SK-N-SH (cell line): ENCODE measurements around the gene DDX25.

Source experiments
- GABPA ChIP-seq: IDR thresholded peaks from 2 replicates; pipeline ENCODE4 v1.4.0; 2012; ENCODE audit warnings: low read depth, mild to moderate bottlenecking
- GATA2 ChIP-seq: sonication (generic); formaldehyde crosslinking; IDR thresholded peaks from 2 replicates; pipeline ENCODE4 v1.5.0; 2020; ENCODE audit warnings: mild to moderate bottlenecking, missing genetic modification reagents
- JUND ChIP-seq: IDR thresholded peaks from 2 replicates; pipeline ENCODE4 v1.4.0; 2012
- MEF2A ChIP-seq: IDR thresholded peaks from 2 replicates; pipeline ENCODE4 v1.4.0; 2012; ENCODE audit warnings: low read depth, borderline replicate concordance
- MXI1 ChIP-seq: IDR thresholded peaks from 2 replicates; pipeline ENCODE4 v1.6.1; 2012; ENCODE audit warnings: mild to moderate bottlenecking, low read depth, low read length, improper control_type of control experiment
- POLR2AphosphoS5 ChIP-seq: IDR thresholded peaks from 2 replicates; pipeline ENCODE4 v1.6.1; 2012; ENCODE audit warnings: low read depth, low read length
- RAD21 ChIP-seq: IDR thresholded peaks from 2 replicates; pipeline ENCODE4 v1.6.1; 2012; ENCODE audit warnings: mild to moderate bottlenecking, low read length
- RXRA ChIP-seq: IDR thresholded peaks from 2 replicates; pipeline ENCODE4 v1.4.0; 2012; ENCODE audit warnings: low read depth, mild to moderate bottlenecking, borderline replicate concordance
- TF ChIP-seq, protein P1 (sequence below): fragments of 200-600 bp; sonication (generic); IDR thresholded peaks from 2 replicates; pipeline ENCODE4 v1.6.1; 2017; ENCODE audit warnings: antibody characterized with exemption, mild to moderate bottlenecking, moderate library complexity
- TF ChIP-seq, protein P2 (sequence below): IDR thresholded peaks from 2 replicates; pipeline ENCODE4 v1.6.1; 2012; ENCODE audit warnings: mild to moderate bottlenecking, low read depth, low read length, moderate library complexity

- TF ChIP-seq, protein P1, sequence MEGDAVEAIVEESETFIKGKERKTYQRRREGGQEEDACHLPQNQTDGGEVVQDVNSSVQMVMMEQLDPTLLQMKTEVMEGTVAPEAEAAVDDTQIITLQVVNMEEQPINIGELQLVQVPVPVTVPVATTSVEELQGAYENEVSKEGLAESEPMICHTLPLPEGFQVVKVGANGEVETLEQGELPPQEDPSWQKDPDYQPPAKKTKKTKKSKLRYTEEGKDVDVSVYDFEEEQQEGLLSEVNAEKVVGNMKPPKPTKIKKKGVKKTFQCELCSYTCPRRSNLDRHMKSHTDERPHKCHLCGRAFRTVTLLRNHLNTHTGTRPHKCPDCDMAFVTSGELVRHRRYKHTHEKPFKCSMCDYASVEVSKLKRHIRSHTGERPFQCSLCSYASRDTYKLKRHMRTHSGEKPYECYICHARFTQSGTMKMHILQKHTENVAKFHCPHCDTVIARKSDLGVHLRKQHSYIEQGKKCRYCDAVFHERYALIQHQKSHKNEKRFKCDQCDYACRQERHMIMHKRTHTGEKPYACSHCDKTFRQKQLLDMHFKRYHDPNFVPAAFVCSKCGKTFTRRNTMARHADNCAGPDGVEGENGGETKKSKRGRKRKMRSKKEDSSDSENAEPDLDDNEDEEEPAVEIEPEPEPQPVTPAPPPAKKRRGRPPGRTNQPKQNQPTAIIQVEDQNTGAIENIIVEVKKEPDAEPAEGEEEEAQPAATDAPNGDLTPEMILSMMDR, result no peak
- TF ChIP-seq GATA2 (CRISPR knock-in tag) (no peak), RXRA (no peak), JUND (no peak), POLR2AphosphoS5 (no peak), RAD21 (no peak), MXI1 (no peak), MEF2A (no peak), GABPA (no peak)
- TF ChIP-seq, protein P2, sequence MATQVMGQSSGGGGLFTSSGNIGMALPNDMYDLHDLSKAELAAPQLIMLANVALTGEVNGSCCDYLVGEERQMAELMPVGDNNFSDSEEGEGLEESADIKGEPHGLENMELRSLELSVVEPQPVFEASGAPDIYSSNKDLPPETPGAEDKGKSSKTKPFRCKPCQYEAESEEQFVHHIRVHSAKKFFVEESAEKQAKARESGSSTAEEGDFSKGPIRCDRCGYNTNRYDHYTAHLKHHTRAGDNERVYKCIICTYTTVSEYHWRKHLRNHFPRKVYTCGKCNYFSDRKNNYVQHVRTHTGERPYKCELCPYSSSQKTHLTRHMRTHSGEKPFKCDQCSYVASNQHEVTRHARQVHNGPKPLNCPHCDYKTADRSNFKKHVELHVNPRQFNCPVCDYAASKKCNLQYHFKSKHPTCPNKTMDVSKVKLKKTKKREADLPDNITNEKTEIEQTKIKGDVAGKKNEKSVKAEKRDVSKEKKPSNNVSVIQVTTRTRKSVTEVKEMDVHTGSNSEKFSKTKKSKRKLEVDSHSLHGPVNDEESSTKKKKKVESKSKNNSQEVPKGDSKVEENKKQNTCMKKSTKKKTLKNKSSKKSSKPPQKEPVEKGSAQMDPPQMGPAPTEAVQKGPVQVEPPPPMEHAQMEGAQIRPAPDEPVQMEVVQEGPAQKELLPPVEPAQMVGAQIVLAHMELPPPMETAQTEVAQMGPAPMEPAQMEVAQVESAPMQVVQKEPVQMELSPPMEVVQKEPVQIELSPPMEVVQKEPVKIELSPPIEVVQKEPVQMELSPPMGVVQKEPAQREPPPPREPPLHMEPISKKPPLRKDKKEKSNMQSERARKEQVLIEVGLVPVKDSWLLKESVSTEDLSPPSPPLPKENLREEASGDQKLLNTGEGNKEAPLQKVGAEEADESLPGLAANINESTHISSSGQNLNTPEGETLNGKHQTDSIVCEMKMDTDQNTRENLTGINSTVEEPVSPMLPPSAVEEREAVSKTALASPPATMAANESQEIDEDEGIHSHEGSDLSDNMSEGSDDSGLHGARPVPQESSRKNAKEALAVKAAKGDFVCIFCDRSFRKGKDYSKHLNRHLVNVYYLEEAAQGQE, result no peak
Measured at GRCh38 chr11:125978181-125978716, 73.9 kb downstream of the DDX25 start.
